ENCODE measurements around the gene MRPL18. TPM values are rescaled to one million over a fixed set of nuclear protein-coding genes. Genes with fewer than 3 reads are reported as not detected.

MRPL18 gene
- polyA plus RNA-seq, 1 donor from 2014 or later = 105 TPM

DNA sequence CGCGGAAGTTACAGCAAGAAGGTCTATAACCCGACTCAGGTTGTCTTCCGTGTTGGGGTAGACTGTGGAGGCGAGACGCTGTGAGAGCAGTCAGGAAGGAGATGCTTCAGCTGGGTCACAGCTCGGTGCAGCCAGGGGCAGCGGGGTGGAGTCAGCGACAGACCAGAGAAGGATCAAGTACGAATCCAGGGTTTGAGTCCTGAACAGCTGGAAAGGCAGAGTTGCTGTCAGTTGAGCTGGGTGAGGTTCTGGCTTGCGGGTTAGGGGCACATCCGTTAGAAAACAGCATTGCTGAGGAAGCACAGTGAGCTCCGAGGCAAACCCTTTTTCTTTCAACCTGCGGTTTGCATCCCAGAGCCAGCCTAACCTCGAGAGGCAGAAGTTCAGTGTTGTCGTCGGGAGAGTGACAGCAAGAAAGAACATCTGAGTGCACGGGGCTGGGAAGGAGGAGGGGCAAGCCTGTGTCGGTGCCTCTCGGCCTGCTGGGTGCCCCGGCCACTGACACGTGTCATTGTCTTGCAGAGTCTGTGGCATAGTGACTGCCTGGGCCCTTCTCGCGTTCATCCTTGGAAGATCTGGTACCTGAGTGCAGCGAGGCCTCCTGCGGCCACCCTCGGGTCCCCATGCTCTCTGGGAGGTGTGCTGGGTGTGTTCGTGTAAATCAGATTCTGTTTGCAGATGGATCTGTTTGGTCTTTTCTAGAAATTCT, 29.8 kb downstream of the MRPL18 start:
- H3K4me3 ChIP-seq (ENCODE audit: low read length) = no peak overlapping the region
- H3K9me3 ChIP-seq (ENCODE audit: low read length) = no peaks in the 10 kb centered on the region
- H3K27ac ChIP-seq (ENCODE audit: low read length) = no peak overlapping the region
- no peaks in the 10 kb centered on the region for H3K9me2 ChIP-seq (ENCODE audit: insufficient read depth, low read length)
- H3K36me3 ChIP-seq (ENCODE audit: insufficient read depth, low read length) = no peaks in the 10 kb centered on the region
- H3K9ac ChIP-seq (ENCODE audit: low read length) = no peak overlapping the region
- H2AFZ ChIP-seq (ENCODE audit: low read depth, low read length) = no peak overlapping the region
- no peaks in the 10 kb centered on the region for H4K20me1 ChIP-seq (ENCODE audit: insufficient read depth)
- no peak overlapping the region for H3K4me2 ChIP-seq (ENCODE audit: low read length)
- TF ChIP-seq RAD21 (conservative IDR thresholded peaks at IDR 0.05) = no peak
- TF ChIP-seq, protein P1, sequence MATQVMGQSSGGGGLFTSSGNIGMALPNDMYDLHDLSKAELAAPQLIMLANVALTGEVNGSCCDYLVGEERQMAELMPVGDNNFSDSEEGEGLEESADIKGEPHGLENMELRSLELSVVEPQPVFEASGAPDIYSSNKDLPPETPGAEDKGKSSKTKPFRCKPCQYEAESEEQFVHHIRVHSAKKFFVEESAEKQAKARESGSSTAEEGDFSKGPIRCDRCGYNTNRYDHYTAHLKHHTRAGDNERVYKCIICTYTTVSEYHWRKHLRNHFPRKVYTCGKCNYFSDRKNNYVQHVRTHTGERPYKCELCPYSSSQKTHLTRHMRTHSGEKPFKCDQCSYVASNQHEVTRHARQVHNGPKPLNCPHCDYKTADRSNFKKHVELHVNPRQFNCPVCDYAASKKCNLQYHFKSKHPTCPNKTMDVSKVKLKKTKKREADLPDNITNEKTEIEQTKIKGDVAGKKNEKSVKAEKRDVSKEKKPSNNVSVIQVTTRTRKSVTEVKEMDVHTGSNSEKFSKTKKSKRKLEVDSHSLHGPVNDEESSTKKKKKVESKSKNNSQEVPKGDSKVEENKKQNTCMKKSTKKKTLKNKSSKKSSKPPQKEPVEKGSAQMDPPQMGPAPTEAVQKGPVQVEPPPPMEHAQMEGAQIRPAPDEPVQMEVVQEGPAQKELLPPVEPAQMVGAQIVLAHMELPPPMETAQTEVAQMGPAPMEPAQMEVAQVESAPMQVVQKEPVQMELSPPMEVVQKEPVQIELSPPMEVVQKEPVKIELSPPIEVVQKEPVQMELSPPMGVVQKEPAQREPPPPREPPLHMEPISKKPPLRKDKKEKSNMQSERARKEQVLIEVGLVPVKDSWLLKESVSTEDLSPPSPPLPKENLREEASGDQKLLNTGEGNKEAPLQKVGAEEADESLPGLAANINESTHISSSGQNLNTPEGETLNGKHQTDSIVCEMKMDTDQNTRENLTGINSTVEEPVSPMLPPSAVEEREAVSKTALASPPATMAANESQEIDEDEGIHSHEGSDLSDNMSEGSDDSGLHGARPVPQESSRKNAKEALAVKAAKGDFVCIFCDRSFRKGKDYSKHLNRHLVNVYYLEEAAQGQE (IDR thresholded peaks at IDR 0.05; ENCODE audit: borderline replicate concordance) = no peak
- no peak for TF ChIP-seq MXI1 (conservative IDR thresholded peaks at IDR 0.05; ENCODE audit: poor library complexity, severe bottlenecking)
- TF ChIP-seq, protein P2, sequence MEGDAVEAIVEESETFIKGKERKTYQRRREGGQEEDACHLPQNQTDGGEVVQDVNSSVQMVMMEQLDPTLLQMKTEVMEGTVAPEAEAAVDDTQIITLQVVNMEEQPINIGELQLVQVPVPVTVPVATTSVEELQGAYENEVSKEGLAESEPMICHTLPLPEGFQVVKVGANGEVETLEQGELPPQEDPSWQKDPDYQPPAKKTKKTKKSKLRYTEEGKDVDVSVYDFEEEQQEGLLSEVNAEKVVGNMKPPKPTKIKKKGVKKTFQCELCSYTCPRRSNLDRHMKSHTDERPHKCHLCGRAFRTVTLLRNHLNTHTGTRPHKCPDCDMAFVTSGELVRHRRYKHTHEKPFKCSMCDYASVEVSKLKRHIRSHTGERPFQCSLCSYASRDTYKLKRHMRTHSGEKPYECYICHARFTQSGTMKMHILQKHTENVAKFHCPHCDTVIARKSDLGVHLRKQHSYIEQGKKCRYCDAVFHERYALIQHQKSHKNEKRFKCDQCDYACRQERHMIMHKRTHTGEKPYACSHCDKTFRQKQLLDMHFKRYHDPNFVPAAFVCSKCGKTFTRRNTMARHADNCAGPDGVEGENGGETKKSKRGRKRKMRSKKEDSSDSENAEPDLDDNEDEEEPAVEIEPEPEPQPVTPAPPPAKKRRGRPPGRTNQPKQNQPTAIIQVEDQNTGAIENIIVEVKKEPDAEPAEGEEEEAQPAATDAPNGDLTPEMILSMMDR (IDR thresholded peaks at IDR 0.05; ENCODE audit: poor library complexity, severe bottlenecking) = no peak
- TF ChIP-seq EZH2 (IDR thresholded peaks at IDR 0.05; ENCODE audit: borderline replicate concordance, insufficient read depth, low read length, poor library complexity, severe bottlenecking) = no peak
- TF ChIP-seq POLR2AphosphoS5 (IDR thresholded peaks at IDR 0.05) = no peak
- TF ChIP-seq SMC3 (conservative IDR thresholded peaks at IDR 0.05; ENCODE audit: poor library complexity) = no peak
- TF ChIP-seq EP300 (conservative IDR thresholded peaks at IDR 0.05; ENCODE audit: poor library complexity, severe bottlenecking) = no peak
- TF ChIP-seq TAF1 (IDR thresholded peaks at IDR 0.05; ENCODE audit: low read depth) = no peak
- H3F3A ChIP-seq (ENCODE audit: insufficient read depth, low read length, poor library complexity, severe bottlenecking) = no peaks in the 10 kb centered on the region
- no peaks in the 10 kb centered on the region for H3K79me2 ChIP-seq (replicated peaks; ENCODE audit: insufficient read depth, low read length)
- no peaks in the 10 kb centered on the region for H3K27me3 ChIP-seq (ENCODE audit: insufficient read depth, low read depth, low read length)

DNA sequence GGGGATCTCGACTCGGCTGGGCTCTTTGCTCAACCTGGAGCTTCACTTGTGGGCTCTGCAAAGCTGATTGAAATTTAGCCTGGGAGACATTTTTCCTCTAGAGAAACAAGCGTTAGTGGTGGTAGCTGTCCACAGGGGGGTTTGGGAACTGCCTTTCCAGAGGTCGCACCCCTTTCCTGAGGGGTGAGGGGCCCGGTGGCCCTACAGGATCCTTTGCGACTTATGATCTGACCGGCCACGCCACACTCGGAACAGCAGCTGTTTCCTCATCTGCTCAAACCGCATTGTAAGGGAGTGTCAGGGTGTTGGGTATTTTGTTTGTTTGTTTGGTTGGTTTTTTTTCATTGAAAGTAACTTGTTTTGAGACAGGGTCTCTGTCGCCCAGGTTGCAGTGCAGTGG, 30.9 kb downstream of the MRPL18 start:
- H3K27me3 ChIP-seq (ENCODE audit: insufficient read depth, low read depth, low read length) = no peaks in the 10 kb centered on the region
- no peaks in the 10 kb centered on the region for H3K9me3 ChIP-seq (ENCODE audit: low read length)
- no peak overlapping the region for H3K4me2 ChIP-seq (ENCODE audit: low read length)
- no peak overlapping the region for H3K27ac ChIP-seq (ENCODE audit: low read length)
- TF ChIP-seq, protein P1 (IDR thresholded peaks at IDR 0.05; ENCODE audit: borderline replicate concordance) = no peak
- TF ChIP-seq EZH2 (IDR thresholded peaks at IDR 0.05; ENCODE audit: borderline replicate concordance, insufficient read depth, low read length, poor library complexity, severe bottlenecking) = no peak
- TF ChIP-seq EP300 (conservative IDR thresholded peaks at IDR 0.05; ENCODE audit: poor library complexity, severe bottlenecking) = no peak
- no peak for TF ChIP-seq TAF1 (IDR thresholded peaks at IDR 0.05; ENCODE audit: low read depth)
- no peak for TF ChIP-seq RAD21 (conservative IDR thresholded peaks at IDR 0.05)
- no peak for TF ChIP-seq POLR2AphosphoS5 (IDR thresholded peaks at IDR 0.05)
- TF ChIP-seq MXI1 (conservative IDR thresholded peaks at IDR 0.05; ENCODE audit: poor library complexity, severe bottlenecking) = no peak
- H2AFZ ChIP-seq (ENCODE audit: low read depth, low read length) = no peak overlapping the region
- H3K9ac ChIP-seq (ENCODE audit: low read length) = no peak overlapping the region
- no peaks in the 10 kb centered on the region for H4K20me1 ChIP-seq (ENCODE audit: insufficient read depth)
- no peaks in the 10 kb centered on the region for H3K36me3 ChIP-seq (ENCODE audit: insufficient read depth, low read length)
- H3K9me2 ChIP-seq (ENCODE audit: insufficient read depth, low read length) = no peaks in the 10 kb centered on the region
- no peaks in the 10 kb centered on the region for H3F3A ChIP-seq (ENCODE audit: insufficient read depth, low read length, poor library complexity, severe bottlenecking)
- no peak overlapping the region for H3K4me3 ChIP-seq (ENCODE audit: low read length)
- no peaks in the 10 kb centered on the region for H3K79me2 ChIP-seq (replicated peaks; ENCODE audit: insufficient read depth, low read length)
